LNCaP clone FGC (cell line): Measurements from ENCODE around the gene NTN5.
A peak's percentile ranks its signal among the peaks of the same experiment; 100 is the strongest.

ENCODE experiments used
- DNase-seq: peaks from one replicate; pipeline ENCODE4 v3.0.0-alpha.2; 2011; ENCODE audit warnings: low read depth
- H3K4me3 ChIP-seq: 2 replicates; pipeline ENCODE4 v1.5.1; 2011; ENCODE audit warnings: mild to moderate bottlenecking, low read depth, low read length, control low read depth
- TF ChIP-seq, protein P1 (sequence below): IDR thresholded peaks from 2 replicates; pipeline ENCODE4 v1.5.1; 2012; ENCODE audit warnings: mild to moderate bottlenecking; ENCODE audit not compliant: control insufficient read depth, insufficient read depth; ENCODE audit errors: extremely low read depth

Gene NTN5

DNA sequence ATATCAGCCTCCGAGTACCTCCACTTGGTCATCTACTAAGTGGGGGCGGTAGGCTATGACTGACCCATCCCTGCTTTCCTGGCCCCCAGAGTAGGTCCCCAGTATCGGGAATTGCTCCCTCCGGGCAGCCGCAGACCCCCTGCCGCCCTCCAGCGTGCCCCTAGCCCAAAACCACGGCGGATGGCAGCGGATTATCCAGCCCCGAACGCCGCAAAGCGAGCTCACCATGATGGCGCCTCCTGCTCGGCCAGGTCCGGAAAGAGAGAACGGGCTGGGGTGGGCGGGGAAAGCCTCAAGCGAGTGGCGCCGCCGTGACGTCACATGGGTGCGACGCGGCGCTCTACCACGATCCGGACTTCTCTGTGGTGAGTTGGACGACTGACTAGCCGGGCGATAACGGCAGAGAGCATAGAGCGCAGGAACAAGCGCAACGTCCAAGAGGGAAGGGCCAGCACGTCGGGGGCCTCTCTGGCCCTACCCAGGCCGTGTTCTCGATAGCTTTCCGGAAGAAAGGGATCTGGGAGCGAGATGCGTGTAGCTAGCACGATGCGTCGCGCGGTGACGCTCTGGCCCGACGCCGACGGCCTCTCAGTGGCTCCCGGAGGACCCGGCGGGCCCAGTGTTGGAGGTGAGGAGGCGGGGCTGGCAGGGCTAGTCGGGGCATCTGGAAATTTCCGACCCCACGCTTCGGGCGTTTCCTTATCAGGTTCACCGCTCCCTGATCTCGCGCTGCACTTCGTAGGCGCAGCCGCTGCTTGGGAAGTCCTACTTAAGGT is 53.7 kb downstream of the NTN5 start, which contains the start of the genes RPL18 and SPHK2:
Gene RPL18 (minus strand): TSS at position 263 of the 776 bp plus-strand sequence. CDS start 35 bp downstream, at position 228.
Gene SPHK2 (plus strand): TSS at position 591 of the 776 bp plus-strand sequence. CDS start 1,009 bp downstream, outside the sequence.
- peak within 1 kb of the TSS; percentile 91 for H3K4me3 ChIP-seq
- TF ChIP-seq, protein P1, sequence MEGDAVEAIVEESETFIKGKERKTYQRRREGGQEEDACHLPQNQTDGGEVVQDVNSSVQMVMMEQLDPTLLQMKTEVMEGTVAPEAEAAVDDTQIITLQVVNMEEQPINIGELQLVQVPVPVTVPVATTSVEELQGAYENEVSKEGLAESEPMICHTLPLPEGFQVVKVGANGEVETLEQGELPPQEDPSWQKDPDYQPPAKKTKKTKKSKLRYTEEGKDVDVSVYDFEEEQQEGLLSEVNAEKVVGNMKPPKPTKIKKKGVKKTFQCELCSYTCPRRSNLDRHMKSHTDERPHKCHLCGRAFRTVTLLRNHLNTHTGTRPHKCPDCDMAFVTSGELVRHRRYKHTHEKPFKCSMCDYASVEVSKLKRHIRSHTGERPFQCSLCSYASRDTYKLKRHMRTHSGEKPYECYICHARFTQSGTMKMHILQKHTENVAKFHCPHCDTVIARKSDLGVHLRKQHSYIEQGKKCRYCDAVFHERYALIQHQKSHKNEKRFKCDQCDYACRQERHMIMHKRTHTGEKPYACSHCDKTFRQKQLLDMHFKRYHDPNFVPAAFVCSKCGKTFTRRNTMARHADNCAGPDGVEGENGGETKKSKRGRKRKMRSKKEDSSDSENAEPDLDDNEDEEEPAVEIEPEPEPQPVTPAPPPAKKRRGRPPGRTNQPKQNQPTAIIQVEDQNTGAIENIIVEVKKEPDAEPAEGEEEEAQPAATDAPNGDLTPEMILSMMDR: 0 out of 2 replicates have a peak, but pooled peaks have one; percentile 1
- peak; percentile 96 for DNase-seq

DNA sequence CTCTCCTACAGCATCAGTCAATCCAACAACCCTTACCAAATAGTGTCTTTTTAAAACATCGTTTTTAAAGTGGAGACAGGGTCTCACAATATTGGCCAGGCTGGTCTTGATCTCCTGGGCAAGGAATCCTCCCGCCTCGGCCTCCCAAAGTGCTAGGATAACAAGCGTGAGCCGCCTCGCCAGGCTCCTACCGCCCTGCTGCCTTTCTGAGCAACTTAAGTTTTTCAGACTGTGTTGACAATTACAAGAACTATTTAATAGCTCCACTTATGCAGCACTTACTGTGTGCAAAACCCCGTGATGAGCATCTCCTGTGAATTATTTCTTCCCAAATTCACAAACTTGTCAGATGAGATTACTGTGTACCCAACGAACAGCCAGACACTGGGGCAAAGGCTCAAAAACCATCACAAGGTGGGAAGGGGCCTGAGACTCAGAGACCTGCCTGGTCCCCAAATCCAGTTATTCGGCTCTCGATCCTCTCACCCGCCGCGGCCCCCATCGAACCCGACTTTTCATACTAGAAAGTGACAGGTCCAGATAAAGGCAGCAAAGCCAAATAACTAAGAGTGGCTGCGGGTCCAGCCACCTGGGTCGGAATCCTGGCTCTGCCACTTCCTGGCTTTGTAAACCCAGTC is 54.4 kb downstream of the NTN5 start:
- DNase-seq: no peak
- TF ChIP-seq, protein P1: no peak

DNA sequence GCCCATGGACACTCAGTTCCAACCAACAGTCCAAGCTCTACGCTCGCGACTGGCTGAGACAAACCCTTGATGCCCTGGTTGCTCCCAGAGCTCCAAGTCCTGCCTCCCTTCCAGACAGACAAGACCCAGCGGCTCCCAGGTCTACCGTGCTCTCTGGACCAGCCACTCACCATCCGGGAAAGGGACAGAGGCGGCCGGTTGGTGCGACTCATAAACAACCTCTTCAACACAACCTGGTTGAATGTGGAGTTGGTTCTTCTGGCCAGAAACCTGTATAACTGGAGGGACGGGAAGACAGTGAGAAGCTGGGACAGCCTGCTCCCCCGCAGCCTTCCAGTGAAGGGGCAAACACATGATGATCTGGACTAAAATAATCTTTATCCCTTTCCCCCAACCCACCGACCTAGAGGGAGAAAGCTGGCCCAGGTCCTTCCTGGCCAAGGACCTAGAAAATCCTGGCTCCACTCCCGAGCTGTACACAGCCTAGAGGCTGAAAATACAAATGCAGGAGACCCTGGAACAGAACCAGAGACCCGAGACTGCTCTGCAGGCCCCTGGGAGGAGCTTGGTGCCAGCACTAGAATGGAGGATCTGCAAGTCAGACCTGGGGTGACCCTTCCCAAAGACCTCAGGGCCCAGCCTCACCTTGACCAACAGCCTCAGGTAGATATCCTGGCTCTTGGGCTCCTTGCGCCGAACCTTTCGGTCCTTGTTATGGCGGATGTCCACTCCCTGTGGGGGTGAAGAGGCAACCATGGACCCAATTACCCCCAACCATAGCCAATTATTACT is 55.5 kb downstream of the NTN5 start:
- DNase-seq: no peak
- peak overlapping the region; percentile 91 for H3K4me3 ChIP-seq
- TF ChIP-seq, protein P1: no peak

More for the DNA sequence above, 54.4 kb downstream of the NTN5 start:
- H3K4me3 ChIP-seq: peak overlapping the region; percentile 91

DNA sequence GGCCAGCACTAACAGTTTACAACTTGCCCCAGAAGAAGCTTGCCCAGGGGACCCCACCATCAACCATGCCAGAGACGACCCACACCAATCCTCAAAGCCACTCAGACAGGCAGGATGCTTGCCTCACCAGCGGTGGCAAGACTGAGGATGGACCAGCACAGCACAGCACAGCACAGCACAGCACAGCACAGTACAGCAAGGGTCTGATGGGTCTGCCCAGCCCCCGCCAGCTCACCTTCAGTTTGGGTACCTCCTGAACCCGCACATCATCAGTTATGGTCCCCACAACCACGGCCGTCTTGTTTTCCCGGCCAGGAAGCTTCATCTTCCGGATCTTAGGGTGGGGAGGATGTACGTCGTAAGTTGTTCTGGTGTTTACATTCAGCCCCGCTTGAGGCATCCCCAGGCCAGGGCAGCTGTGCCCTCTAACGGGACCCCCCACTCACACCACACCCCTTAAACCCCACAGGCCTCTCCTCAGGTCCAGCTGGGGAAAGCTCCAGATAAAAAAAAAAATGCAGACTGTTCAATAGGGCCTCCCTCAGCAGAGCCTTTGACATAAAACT is 56.2 kb downstream of the NTN5 start:
- no peak for DNase-seq
- TF ChIP-seq, protein P1: no peak
- peak overlapping the region; percentile 91 for H3K4me3 ChIP-seq

DNA sequence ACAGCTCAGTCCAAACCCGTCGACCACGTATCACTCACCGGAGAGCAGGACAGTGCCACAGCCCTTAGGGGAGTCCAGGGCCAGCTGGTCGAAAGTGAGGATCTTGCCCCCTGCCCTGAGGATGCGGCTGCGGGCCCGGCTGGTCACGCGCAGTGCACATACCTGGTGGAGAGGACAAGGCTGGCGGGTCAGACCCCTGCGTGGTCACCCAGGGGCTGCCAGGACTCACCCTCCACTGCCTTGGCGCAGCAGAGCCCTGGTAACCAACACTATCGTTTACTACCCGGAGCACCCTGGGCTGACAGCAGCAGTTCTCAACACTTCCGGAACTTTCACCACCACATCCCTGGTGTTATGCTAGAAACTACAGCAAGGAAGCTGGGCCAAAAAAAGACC is 56.8 kb downstream of the NTN5 start:
- no peak for DNase-seq
- TF ChIP-seq, protein P1: no peak
- H3K4me3 ChIP-seq: peak overlapping the region; percentile 91

DNA sequence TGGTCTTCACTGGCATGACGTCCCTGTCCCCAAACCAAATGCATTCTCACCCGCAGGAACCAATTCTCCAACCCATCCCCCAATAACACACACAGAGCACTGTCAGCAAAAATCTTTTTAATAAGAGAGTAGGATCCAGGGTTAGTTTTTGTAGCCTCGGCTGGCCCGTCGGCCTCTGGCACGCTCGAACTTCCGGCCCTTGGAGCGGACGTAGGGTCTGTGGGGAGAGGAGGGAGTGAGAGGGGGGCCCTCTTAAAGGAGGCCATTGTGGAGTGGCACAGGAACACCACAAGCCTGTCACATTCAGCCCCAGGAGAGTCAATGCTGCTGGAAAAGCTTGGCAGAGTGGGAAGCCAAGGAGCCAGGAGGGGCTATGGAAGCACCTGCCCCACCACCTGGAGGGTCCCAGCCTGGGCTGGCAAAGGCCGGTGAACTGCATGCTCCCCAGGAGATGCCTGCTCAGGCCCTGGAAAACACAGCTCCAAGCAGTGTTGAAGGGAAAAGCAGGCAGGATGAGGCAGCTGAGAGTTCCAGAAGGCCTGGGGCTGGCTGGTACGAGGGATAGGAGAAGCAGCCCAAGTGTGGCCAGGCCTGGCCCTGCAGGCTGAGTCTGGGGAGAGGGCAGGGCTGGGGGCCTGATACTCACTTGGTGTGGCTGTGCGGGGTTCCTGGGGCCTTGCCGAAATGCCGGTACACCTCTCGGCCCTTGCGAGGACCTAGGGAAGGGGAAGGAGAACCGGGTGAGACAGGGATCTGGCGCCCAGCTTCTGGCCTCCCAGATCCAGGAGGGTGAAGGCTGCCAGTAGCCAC is 57.4 kb downstream of the NTN5 start:
- TF ChIP-seq, protein P1: no peak
- no peak for DNase-seq
- no peak overlapping the region for H3K4me3 ChIP-seq
